ENCODE data around the gene NOVA1.
"Not testable (repeated sequence)": the region's sequence is repeated elsewhere in the genome, so short reads cannot be mapped to it uniquely, and the experiment has no call there.

Gene NOVA1, protein sequence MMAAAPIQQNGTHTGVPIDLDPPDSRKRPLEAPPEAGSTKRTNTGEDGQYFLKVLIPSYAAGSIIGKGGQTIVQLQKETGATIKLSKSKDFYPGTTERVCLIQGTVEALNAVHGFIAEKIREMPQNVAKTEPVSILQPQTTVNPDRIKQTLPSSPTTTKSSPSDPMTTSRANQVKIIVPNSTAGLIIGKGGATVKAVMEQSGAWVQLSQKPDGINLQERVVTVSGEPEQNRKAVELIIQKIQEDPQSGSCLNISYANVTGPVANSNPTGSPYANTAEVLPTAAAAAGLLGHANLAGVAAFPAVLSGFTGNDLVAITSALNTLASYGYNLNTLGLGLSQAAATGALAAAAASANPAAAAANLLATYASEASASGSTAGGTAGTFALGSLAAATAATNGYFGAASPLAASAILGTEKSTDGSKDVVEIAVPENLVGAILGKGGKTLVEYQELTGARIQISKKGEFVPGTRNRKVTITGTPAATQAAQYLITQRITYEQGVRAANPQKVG

DNA sequence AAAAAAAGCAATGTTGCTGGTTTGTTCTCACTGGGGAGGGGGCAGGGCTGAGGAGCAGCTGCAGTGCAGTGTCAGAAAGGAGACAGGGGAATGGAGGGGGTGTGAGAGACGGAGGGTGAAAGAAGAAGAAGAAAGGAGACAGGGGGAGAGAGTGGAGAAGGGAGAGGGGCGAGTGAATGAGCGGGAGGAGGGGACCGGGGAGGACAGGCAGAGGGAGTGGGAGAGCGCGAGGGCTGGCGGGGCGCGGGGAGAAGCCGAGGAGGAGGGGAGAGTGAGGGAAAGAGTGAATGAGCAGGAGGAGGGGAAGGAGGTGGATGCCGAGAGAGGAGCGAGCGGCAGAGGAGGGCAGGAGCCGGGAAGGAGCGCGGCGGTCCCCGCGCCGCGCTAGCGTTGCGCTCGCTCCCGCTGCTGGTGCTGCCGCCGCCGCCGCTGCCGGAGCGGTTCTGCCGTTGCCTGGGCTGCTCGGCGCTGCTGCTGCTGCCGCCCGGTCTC lies at the start of gene NOVA1:
TSS of gene NOVA1 (minus strand) at position 445 of the 492 bp plus-strand sequence. CDS start 597 bp downstream, outside the sequence.
- no peak for DNase-seq (ENCODE audit: low read depth)

DNA sequence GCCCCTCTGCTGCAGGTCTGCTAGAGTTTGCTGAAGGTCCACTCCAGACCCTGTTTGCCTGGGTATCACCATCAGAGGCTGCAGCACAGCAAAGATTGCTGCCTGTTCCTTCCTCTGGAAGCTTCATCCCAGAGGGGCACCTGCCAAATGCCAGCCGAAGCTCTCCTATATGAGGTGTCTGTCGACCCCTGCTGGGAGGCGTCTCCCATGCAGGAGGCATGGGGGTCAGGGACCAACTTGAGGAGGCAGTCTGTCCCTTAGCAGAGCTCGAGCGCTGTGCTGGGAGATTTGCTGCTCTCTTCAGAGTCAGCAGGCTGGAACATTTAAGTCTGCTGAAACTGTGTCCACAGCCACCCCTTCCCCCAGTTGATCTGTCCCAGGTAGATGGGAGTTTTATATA lies 47.2 kb upstream of the NOVA1 start:
- not testable (repeated sequence) for DNase-seq (ENCODE audit: low read depth)

DNA sequence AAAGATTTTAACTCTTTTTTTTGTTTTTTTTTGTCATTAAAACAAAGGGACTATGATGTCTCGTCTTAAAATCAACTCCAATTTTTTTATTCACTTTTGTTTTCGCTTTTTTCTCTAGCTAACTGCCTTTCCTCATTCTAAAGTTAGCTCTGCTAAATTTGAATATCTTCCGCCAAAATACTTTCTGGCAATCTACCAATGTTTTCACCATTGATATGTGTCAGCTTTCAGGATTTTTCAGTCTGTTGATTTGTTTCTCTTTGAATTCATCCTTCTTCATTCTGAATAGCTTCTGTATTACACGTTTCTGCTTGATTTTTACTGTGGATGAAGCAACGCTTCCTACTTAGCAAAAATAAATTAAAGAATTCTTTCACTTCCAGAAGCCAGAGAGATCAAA lies 38.7 kb upstream of the NOVA1 start:
- DNase-seq (ENCODE audit: low read depth), result no peak

DNA sequence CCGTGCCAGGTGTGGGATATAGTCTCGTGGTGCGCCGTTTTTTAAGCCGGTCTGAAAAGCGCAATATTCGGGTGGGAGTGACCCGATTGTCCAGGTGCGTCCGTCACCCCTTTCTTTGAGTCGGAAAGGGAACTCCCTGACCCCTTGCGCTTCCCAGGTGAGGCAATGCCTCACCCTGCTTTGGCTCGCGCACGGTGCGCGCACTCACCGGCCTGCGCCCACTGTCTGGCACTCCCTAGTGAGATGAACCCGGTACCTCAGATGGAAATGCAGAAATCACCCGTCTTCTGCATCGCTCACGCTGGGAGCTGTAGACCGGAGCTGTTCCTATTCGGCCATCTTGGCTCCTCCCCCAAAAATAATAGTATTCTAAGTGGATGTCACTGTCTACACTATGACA lies 37.1 kb upstream of the NOVA1 start:
- not testable (repeated sequence) for DNase-seq (ENCODE audit: low read depth)

DNA sequence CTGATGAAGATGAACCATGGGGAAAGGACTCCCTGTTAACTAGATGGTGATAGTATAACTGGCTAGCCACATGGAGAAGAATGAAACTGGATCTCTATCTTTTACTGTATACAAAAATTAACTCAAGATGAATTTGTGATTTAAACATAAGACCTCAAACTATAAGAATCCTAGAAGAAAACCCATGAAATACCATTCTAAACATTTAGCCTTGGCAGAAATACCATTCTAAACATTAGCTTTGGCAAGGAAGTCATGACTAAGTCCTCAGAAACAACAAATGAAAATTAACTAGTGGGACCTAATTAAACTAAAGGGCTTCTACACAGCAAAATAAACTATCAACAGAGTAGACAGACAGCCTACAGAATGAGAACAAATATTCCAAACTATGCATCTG lies 28.4 kb upstream of the NOVA1 start:
- no peak for DNase-seq (ENCODE audit: low read depth)

DNA sequence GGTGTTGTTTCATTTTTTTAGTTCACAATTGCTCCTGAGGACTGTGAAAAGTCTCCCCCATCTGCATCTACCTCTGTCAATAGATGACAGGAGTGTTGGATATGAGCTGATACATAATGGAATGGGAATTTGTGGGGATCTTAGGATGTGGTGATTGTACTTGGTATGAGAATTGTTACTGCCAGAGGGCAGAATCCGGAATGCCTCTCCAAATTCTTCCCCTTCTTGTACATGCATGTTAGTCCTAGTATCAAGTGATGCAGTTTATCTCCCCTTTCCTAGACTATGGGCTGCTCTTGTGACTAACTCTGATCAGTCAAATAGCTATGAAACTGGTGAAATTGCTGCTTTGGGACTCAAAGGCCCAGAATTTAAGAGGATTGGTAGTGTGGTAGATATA lies 24.8 kb upstream of the NOVA1 start:
- DNase-seq (ENCODE audit: low read depth), result no peak

DNA sequence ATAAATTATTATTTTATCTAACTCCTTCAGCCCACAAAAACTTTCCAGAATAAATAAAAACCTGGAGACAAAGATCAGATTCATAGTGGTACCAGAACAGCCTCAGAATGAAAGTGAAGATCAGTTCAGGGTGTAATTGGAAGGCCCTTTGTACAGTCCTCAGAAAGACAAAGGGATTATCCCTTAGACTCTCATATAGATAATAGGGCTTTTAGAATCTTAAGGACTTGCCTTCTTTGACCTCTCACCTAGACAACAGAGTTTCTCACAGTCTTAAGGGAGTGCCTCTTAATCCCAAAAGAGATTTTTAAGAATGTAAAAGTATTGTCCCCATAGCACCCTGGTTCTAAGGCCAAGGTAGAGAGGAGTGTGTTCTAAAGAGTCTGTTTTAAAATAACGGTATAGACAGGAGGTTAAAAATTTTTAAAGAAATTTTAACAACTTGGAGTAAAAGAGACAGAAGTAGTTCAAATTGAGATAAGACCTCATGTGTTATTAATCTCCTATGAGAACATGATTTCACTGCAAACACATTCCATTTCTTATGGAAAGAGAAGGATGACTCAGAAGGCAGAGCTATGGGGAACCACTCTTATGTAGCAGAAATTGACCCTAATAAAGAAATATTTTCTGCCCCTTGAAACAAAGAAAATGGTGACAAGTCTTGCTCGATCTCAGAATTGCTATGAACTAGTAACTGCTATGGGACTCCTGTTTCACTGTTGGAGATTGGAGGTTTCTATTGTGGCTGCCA lies 24.2 kb upstream of the NOVA1 start:
- no peak for DNase-seq (ENCODE audit: low read depth)

DNA sequence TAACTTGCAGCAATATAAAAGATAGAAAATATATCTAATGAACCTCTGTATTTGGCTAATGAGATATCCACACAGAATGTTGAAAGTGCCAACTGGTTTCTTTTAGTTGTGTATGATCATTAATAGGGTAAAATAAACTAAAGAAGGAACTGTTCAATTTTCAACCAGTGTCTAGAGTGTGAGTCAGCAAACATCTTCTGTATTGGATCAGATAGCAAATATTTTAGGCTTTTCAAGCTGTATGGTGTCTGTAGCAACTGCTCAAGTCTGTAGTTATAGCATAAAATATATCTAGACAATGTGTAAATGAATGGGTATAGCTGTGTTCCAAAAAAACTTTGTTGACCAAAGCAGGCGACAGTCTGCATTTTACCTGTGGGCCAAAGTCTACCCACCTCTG lies 23.5 kb upstream of the NOVA1 start:
- no peak for DNase-seq (ENCODE audit: low read depth)

DNA sequence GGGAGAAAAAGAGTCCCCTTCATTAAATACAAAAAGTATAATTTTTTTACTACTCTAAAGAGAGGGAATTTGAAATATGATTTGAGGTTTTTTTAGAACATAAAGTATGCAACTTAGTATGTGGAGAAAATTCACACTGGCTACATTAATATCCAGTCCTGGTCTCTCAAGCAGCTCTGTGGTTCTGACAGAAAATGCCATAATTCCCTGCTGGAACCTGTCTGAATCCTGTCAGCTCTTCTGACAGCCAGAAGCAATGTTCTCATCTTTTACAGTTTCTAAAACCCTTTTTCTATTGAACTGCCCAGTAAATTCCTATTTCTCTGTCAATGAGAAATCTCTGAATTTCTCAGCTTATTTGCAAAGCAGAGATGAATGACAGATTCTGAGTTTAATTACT lies 13.4 kb upstream of the NOVA1 start:
- DNase-seq (ENCODE audit: low read depth), result no peak

DNA sequence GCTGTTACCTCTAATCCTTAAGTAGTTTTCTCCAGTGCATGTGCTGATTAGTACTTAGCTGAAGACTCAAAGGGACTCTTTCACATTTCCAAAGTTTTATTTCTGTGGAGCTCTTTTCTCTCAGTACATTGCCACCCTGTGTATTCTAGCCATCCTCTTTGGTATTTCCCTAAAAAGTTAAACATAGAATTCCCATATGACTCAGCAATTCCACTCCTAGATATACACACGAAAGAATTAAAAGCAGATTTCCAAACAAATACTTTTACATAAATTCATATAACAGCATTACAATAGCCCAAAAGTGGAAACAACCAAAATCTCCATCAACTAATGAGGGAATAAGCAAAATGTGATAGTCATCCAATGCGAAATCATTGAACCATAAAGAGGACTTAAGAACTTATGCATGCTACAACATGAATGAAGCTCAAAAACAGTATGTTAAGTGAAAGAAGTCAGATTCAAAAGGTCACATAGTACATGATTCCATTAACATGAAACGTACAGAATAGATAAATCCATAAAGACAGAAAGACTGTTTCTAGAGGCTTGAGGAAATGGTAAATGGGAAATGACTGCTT lies 9.0 kb upstream of the NOVA1 start:
- DNase-seq (ENCODE audit: low read depth), result no peak

DNA sequence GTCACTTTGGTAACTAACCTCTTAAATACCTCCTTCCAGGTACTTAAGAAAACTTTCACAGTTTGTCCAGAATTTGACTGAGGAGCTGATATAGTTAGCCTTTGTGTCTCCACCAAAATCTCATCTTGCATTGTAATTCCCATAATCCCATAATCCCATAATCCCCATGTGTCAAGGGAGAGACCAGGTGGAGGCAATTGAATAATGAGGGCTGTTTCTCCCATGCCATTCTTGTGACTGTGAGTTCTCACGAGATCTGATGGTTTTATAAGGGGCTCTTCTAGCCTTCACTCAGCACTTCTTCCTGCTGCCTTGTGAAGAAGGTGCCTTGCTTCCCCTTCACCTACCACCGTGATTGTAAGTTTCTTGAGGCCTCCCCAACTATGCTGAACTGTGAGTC lies 7.8 kb upstream of the NOVA1 start:
- DNase-seq (ENCODE audit: low read depth), result no peak

DNA sequence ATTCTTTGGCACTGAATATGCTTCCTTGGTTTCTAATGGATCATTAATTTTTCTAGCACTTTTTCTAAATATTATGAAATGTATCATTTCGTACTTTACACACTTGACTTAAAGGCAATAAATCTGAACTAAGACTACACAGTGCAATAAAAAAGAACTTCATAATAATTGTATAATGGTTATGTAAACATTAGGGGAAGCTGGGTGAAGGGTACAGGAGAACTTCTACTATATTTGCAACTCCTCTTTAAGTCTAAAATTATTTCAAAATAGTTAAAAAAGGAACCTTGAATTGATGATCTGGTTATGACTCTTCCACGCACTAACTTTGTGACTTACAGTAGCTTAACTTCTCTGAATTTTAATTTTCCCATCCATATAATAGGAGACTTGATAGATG lies 5.1 kb upstream of the NOVA1 start:
- DNase-seq (ENCODE audit: low read depth), result no peak

DNA sequence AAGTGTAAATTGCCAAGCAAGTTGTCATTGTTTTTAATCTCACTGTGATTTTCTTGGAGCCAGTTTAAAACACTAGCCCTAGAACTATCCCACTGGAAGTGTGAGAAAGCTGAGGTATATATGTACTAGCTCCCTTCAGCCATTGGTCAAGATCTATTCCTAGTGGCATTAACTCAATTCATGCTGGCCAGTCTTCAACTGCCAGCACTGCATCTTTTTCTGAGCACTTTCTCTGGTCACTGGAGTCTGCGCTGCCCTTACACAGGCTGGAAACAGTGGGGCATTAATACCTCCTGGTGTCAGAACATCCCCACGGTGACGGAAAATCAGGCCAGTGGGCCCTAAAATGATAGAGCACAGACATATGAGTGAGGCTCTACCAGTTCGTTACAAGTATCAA lies 4.0 kb upstream of the NOVA1 start:
- no peak for DNase-seq (ENCODE audit: low read depth)

DNA sequence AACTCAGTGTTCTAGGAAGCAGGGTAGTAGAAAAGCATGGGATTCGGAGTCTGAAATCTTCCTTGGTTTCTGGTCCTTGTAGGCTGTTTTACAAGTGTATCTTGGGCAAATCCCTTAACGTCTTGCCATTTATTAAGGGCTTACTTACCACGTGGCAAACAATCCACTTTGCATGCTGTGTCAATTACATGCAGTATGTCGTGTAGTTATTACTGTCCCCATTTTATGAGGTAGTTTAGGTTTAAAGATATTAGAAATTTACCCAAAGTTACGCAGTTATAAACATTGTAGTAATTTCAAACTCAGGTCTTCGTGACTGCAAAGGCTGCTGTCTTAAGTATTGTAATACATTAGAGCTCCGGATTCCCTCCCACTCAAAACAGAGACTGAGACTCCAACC lies 1.5 kb upstream of the NOVA1 start:
- no peak for DNase-seq (ENCODE audit: low read depth)

DNA sequence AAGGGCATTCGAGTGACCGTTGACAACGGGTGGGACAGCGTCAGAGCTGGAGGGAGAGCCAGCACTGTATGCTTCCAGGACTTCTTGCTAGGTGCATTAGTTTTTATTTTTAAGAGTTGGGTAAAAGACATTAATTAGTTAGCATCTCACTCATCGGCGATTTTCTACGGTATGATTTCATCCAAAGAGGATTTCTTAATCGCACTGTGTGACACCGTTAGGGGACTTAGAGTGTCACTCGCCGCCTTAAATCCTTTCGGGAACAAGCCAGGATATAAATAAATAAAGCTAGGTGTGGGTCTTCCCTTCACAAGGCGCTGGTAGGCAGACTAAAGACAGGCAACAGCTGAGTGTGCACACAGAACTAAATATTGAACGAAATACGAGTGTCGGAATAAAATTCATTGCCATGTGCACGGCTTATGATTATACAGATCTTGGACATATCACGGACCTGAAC lies 869 bp upstream of the NOVA1 start:
- DNase-seq (ENCODE audit: low read depth), result no peak

DNA sequence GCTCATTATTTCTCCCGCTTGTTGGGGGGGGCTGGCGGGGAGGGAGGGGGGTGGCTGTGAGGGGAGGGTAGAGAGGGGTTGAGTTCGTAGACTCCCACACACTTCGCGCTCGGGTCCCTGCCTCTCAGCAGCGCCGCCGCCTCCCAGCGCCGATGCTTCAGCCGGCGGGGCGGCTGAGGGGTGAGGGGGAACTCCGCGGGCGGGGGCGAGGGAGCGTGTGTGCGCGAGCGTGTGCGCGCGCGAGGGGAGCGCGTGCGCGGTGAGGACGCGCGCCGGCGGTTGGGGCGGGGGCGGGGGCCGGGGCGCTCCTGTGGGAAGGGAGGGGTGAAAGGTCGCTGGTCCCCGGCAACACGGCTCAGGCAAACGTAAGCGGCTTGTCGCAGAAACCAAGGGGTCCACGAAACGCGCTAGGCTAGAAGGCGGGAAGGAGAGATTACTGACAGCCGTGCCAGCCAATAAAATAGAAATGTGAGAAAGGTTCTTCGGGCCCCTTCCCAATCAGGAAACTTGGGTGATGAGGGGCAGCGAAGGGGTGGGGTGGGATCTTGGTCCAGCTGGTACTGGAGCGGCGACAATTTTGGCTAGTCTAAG lies 343 bp upstream of the NOVA1 start:
- no peak for DNase-seq (ENCODE audit: low read depth)

DNA sequence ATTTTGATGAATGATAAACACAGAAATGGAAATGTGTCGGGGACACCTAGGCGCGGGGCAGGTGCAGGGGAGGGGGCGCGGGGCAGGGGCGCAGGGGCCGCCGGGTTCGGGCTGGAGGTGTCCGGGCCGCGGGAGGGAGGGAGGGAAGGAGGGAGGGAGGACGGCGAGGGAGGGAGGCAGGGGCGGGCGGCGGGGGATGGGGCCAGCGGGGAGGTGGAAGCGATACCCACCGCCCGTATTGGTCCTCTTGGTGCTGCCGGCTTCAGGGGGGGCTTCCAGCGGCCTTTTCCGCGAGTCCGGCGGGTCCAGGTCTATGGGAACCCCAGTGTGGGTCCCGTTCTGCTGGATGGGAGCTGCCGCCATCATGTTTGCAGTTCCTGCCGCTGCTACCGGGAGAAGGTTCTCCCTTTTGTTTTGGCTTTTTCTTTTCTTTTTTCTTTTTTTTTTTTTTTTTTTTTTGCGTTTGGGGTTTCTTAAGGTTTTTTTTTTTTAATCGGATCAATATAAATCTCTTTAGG lies 703 bp downstream of the NOVA1 start:
- no peak for DNase-seq (ENCODE audit: low read depth)

DNA sequence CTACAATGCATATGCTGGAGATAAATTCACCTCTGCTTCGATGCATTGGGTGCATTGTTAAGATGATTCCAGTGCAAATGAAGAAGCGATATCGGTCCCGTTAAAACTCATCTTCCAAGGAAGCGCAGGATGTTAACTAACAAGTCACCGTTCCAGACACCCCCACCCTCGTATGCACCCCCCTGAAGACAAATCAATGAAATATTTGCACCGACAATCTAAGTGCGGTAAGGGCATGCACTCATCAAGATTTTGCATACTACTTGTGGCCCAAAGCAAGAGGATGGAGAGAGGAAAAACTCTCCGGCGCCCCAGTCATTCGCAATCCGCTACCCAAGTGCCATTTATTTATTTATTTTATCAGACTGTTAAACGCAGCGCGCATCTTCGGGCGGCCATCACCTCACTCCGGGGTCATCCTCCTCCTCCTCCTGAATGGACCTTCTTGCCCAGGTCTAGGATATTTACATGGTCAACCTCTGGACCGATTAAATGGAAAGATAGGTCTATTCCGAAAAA lies 1.2 kb downstream of the NOVA1 start:
- no peak for DNase-seq (ENCODE audit: low read depth)

DNA sequence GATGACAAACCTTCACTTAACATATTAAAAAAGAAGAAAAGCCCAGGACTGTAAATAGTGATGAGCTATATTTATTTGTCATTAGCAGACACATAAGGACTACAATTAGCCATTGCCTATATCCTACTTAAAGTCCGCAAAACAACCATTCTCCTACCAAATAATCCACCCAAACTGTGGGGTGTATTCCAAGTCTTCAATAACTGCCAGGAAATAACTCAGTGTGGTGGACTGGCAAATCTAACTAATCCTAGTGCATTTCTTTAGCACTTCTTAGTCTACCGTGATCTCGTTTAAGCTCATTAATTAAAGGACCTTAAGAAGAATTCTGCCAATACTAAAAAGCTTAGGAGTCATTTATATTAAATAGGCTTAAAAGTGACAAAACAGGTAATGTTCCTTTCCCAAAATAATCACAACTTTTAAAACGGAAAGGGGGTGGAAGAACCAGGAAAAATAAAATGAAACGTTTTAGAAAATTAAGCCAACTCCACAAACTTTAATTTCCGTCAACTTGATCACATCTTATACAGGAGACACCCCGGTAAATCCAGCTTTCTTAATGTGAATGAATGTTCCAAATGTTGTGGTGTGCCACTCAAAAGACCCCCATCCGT lies 1.8 kb downstream of the NOVA1 start:
- no peak for DNase-seq (ENCODE audit: low read depth)

DNA sequence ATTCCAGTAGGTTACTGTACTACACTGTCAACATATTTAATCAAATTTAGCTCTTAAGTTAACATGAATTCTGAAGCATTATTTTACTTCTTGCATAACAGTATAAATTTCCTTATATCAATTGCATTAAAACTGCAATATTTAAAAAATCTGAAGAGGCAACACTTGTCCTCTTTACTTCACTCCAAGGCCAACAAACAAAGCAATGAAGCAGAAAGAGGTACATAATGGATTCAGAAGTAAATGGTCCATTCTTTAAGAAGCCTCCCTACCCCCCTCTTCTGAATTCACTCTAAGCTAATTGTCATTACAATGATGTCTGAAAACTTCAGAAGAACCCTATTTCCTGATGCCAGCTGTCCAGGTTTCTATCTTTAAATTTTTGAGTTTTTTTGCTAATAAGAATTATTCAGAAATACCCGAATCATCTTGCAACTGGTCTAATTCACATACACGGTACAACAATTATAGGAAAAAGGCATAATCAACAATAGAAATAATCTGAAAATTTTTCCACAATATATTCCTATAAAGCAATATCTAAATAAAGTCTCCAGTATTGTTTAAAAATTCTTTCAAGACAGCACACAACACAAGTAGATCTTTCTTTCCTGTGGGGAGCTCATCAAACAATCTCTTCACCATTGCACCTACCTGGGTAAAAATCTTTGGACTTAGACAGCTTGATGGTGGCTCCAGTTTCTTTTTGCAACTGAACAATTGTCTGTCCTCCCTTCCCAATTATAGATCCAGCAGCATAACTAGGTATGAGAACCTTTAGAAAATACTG lies 2.9 kb downstream of the NOVA1 start:
- DNase-seq (ENCODE audit: low read depth), result no peak

DNA sequence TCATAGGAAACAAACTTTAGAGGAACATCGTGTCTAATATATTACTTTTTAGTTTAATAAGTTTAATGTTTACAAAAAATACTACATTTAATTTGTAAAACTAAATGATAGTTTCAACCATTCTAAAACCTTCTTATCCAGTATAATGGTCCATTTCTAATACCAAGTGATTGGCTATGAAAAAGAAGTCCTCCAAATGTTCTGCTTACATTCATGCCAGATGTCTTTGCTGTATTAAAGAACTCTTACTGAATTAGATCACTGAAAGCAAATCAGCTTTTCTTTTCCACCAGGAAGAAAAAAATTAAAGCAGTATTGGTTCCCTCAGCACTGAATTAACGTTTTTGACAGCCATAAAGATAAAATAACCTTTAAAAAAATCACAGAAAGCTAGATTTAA lies 3.7 kb downstream of the NOVA1 start:
- DNase-seq (ENCODE audit: low read depth), result no peak
